Thyroid gland (tissue), 4 donors: ENCODE results near the gene BTG1. TPM values are rescaled to one million over a fixed set of nuclear protein-coding genes. Genes with fewer than 3 reads are reported as not detected.

ENCODE experiments used
- DNase-seq, 2 donors: peaks; one replicate each; pipeline ENCODE4 v3.0.0-alpha.2; 2019
- H3K27ac ChIP-seq, 3 donors: fragments of 200-600 bp; sonication (generic); 1 replicate in 2 of 3; 2 replicates in 1 of 3; pipeline ENCODE4 v1.5.1; 2016 to 2019; ENCODE audit warnings: mild to moderate bottlenecking in 1 of 3, moderate library complexity in 1 of 3
- H3K27me3 ChIP-seq: fragments of 200-600 bp; sonication (generic); one replicate; pipeline ENCODE4 v1.5.1; 2019
- H3K36me3 ChIP-seq, 2 donors: fragments of 200-600 bp; sonication (generic); one replicate each; pipeline ENCODE4 v1.5.1; 2016 to 2019
- H3K4me1 ChIP-seq, 2 donors: fragments of 200-600 bp; sonication (generic); one replicate each; pipeline ENCODE4 v1.5.1; 2017 to 2019
- H3K4me3 ChIP-seq, 3 donors: fragments of 200-600 bp; sonication (generic); replicated peaks in 1 of 3; 1 replicate in 2 of 3; 2 replicates in 1 of 3; pipeline ENCODE4 v1.5.1; 2016; ENCODE audit warnings: mild to moderate bottlenecking in 1 of 3
- H3K9me3 ChIP-seq: fragments of 200-600 bp; sonication (generic); one replicate; pipeline ENCODE4 v1.5.1; 2017
- POLR2A ChIP-seq, 2 donors: fragments of 450-650 bp; IDR thresholded peaks; one replicate each; pipeline ENCODE4 v1.6.1; 2017; ENCODE audit warnings: antibody characterized with exemption in 2 of 2, mild to moderate bottlenecking in 2 of 2, moderate library complexity in 1 of 2
- WGBS, 2 donors: methylation state at CpG; one replicate each; pipeline ENCODE4 v1.1.5; 2017; 5-methylcytosine and 5-hydroxymethylcytosine counted together
- intact Hi-C: fragments of 100-400 bp; cut with DNase I; formaldehyde crosslinking; loops from one replicate; pipeline ENCODE4 v1.15.1; 2023
- total RNA-seq, 4 donors: library from RNA; depleted of rRNA; stranded (reverse); fragments of >200 nt; gene quantifications; one replicate each; pipeline ENCODE4 v1.2.3, GENCODE V29; 2016
- TF ChIP-seq, protein P1 (sequence below), 6 experiments: fragments of 200-600 bp in 3 of 6; fragments of 450-650 bp in 3 of 6; sonication (generic) in 3 of 6; IDR thresholded peaks; one replicate each; pipeline ENCODE4 v1.5.1; 2016 to 2019; ENCODE audit warnings: antibody characterized with exemption in 6 of 6, mild to moderate bottlenecking in 2 of 6, inconsistent platforms in 1 of 6, moderate library complexity in 1 of 6

BTG1 gene
- total RNA-seq, 4 donors from 2014 or later, result 21.9 to 28.1 (median 24.3) TPM

GRCh38 chr12:92178340-92178739, 32.7 kb upstream of the BTG1 start:
- no peak for DNase-seq
- no peaks in the 10 kb centered on the region for H3K9me3 ChIP-seq
- intact Hi-C loops, result no loop called here

GRCh38 chr12:92176646-92177045, 31.0 kb upstream of the BTG1 start:
- no peaks in the 10 kb centered on the region for H3K4me1 ChIP-seq
- DNase-seq, result no peak
- H3K27ac ChIP-seq, result no peak overlapping the region
- 96 to 97% methylated on average over 10 of the region's 10 CpGs for WGBS, 2 donors
- no peak for TF ChIP-seq POLR2A (IDR thresholded peaks at IDR 0.05)
- TF ChIP-seq, protein P1, sequence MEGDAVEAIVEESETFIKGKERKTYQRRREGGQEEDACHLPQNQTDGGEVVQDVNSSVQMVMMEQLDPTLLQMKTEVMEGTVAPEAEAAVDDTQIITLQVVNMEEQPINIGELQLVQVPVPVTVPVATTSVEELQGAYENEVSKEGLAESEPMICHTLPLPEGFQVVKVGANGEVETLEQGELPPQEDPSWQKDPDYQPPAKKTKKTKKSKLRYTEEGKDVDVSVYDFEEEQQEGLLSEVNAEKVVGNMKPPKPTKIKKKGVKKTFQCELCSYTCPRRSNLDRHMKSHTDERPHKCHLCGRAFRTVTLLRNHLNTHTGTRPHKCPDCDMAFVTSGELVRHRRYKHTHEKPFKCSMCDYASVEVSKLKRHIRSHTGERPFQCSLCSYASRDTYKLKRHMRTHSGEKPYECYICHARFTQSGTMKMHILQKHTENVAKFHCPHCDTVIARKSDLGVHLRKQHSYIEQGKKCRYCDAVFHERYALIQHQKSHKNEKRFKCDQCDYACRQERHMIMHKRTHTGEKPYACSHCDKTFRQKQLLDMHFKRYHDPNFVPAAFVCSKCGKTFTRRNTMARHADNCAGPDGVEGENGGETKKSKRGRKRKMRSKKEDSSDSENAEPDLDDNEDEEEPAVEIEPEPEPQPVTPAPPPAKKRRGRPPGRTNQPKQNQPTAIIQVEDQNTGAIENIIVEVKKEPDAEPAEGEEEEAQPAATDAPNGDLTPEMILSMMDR (IDR thresholded peaks at IDR 0.05), result no peak
- intact Hi-C loops, result no loop called here
- H3K36me3 ChIP-seq, result no peaks in the 10 kb centered on the region
- H3K27me3 ChIP-seq, result no peaks in the 10 kb centered on the region
- no peak overlapping the region for H3K4me3 ChIP-seq
- no peaks in the 10 kb centered on the region for H3K9me3 ChIP-seq

More at GRCh38 chr12:92178340-92178739, 32.7 kb upstream of the BTG1 start:
- H3K36me3 ChIP-seq, result no peaks in the 10 kb centered on the region
- H3K4me3 ChIP-seq, result no peak overlapping the region
- H3K27ac ChIP-seq, result no peak overlapping the region
- H3K27me3 ChIP-seq, result no peaks in the 10 kb centered on the region
- TF ChIP-seq, protein P1 (IDR thresholded peaks at IDR 0.05), result no peak
- TF ChIP-seq POLR2A (IDR thresholded peaks at IDR 0.05), result no peak
- 76 to 87% methylated on average over 1 of the region's 1 CpG for WGBS, 2 donors
- no peaks in the 10 kb centered on the region for H3K4me1 ChIP-seq

DNA sequence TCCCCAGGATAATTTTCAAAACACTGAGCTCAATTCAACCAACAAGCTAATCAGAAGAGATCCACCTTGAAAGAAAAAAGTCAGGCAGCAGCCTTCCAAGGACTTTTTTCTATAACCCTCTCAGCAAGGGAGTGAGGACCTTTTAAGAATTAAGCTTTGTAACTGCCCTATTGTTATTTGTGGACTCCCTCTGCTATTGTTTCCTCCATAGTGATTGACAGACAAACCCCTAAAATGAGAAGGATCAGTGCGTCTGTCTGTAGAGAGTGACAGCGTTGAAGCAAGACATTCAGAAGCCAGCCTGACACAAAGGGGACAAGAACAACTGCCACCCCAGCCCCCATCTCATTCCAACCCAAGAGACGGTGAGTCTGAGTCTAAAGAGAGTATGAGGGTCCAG, 30.3 kb upstream of the BTG1 start:
- H3K4me3 ChIP-seq, result no peak overlapping the region
- no peaks in the 10 kb centered on the region for H3K36me3 ChIP-seq
- H3K4me1 ChIP-seq, result no peaks in the 10 kb centered on the region
- WGBS, 2 donors, result 70 to 80% methylated on average over 3 of the region's 3 CpGs
- DNase-seq, result no peak
- H3K27me3 ChIP-seq, result no peaks in the 10 kb centered on the region
- H3K27ac ChIP-seq, result no peak overlapping the region
- TF ChIP-seq, protein P1 (IDR thresholded peaks at IDR 0.05), result no peak
- TF ChIP-seq POLR2A (IDR thresholded peaks at IDR 0.05), result no peak
- intact Hi-C loops, result no loop called here
- H3K9me3 ChIP-seq, result no peaks in the 10 kb centered on the region

DNA sequence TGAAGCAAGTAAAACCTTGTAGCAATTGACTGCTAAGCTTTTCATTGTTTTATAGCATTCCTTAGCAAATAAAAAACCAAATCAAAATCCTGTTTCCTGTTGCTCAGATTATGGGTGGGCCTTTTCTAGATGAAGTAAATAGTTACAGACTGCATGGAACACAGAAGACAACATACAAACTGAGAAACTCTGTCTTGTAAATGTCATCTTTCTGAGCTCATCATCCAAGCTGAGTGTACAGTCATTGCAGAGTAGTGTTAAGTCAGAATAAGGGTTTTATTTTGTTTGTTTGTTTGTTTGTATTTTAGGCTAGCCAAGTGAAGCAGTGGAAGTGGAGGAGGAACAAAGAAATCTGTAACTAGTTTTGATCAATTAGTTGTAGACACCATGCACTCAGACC, 24.4 kb upstream of the BTG1 start:
- Histone ChIP-seq H3K27me3 (no peaks in the 10 kb centered on the region), H3K4me1 (no peaks in the 10 kb centered on the region), H3K36me3 (no peaks in the 10 kb centered on the region), H3K27ac (no peak overlapping the region), H3K4me3 (no peak overlapping the region), H3K9me3 (no peaks in the 10 kb centered on the region)
- intact Hi-C loops, result no loop called here
- TF ChIP-seq, protein P1 (IDR thresholded peaks at IDR 0.05), result no peak
- no peak for TF ChIP-seq POLR2A (IDR thresholded peaks at IDR 0.05)
- no peak for DNase-seq

DNA sequence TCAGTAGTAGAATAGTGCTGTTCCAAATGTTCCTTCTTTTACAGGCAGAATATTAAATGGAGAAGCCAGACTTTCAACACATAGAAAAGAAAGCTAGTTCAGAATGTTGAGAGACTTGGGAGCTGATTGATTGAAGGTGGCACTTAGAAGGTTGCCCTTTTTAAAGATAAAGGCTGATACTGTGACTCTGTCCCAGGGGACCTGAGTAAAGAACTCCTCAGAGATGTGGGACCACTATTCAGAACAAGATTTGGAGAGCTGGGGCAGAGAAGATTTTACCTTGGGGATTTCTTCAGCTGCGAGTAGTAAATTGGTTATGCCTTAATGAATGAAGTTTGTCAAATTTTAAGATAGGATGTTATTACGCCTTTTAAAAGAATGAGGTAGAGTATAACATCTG, 21.4 kb upstream of the BTG1 start:
- H3K4me1 ChIP-seq, result no peaks in the 10 kb centered on the region
- WGBS, 2 donors, result 95 to 96% methylated on average over 2 of the region's 2 CpGs
- no peak overlapping the region for H3K4me3 ChIP-seq
- TF ChIP-seq, protein P1 (IDR thresholded peaks at IDR 0.05), result no peak
- TF ChIP-seq POLR2A (IDR thresholded peaks at IDR 0.05), result no peak
- intact Hi-C loops, result no loop called here
- H3K27ac ChIP-seq, result no peak overlapping the region
- H3K9me3 ChIP-seq, result no peaks in the 10 kb centered on the region
- H3K36me3 ChIP-seq, result no peaks in the 10 kb centered on the region
- DNase-seq, result no peak
- H3K27me3 ChIP-seq, result no peaks in the 10 kb centered on the region
